Esophagus muscularis mucosa (tissue), 4 donors: ENCODE results near the gene CAMKK2. TPM values are rescaled to one million over a fixed set of nuclear protein-coding genes. Genes with fewer than 3 reads are reported as not detected.
"Not testable (repeated sequence)": the region's sequence is repeated elsewhere in the genome, so short reads cannot be mapped to it uniquely, and the experiment has no call there.

ENCODE experiments used
- DNase-seq: peaks from one replicate; pipeline ENCODE4 v3.0.0-alpha.2; 2017; ENCODE audit errors: extremely low spot score
- H3K27ac ChIP-seq, 4 donors: fragments of 200-600 bp; sonication (generic); replicated peaks in 1 of 4; 1 replicate in 3 of 4; 2 replicates in 1 of 4; pipeline ENCODE4 v1.5.1; 2016 to 2019; ENCODE audit warnings: mild to moderate bottlenecking in 1 of 4
- H3K27me3 ChIP-seq, 4 donors: fragments of 200-600 bp; sonication (generic); one replicate each; pipeline versions ENCODE4 v1.5.1 to v1.6.0; 2016 to 2019
- H3K36me3 ChIP-seq, 4 donors: fragments of 200-600 bp; sonication (generic); one replicate each; pipeline ENCODE4 v1.5.1; 2016 to 2019
- H3K4me1 ChIP-seq, 4 donors: fragments of 200-600 bp; sonication (generic); one replicate each; pipeline ENCODE4 v1.5.1; 2016 to 2019
- H3K4me3 ChIP-seq, 4 donors: fragments of 200-600 bp; sonication (generic); 1 replicate in 2 of 4; 2 replicates in 2 of 4; pipeline ENCODE4 v1.5.1; 2016 to 2019; ENCODE audit warnings: mild to moderate bottlenecking in 4 of 4, moderate library complexity in 1 of 4
- H3K9me3 ChIP-seq, 4 donors: fragments of 200-600 bp; sonication (generic); 1 replicate in 3 of 4; 2 replicates in 1 of 4; pipeline ENCODE4 v1.5.1; 2016 to 2019
- EP300 ChIP-seq: sonication (generic); formaldehyde crosslinking; IDR thresholded peaks from one replicate; pipeline ENCODE4 v1.6.1; 2017; ENCODE audit warnings: antibody characterized with exemption
- POLR2A ChIP-seq: fragments of 450-650 bp; IDR thresholded peaks from one replicate; pipeline ENCODE4 v1.6.1; 2017; ENCODE audit warnings: antibody characterized with exemption, moderate library complexity, mild to moderate bottlenecking, low read depth
- POLR2AphosphoS5 ChIP-seq, 2 donors: sonication (generic); formaldehyde crosslinking; IDR thresholded peaks; one replicate each; pipeline ENCODE4 v1.6.1; 2017; ENCODE audit warnings: antibody characterized with exemption in 2 of 2
- WGBS: methylation state at CpG from one replicate; pipeline ENCODE4 v1.1.5; 2018; 5-methylcytosine and 5-hydroxymethylcytosine counted together
- intact Hi-C: fragments of 100-400 bp; cut with DNase I; formaldehyde crosslinking; loops from one replicate; pipeline ENCODE4 v1.15.1; 2023
- total RNA-seq, 4 donors: library from RNA; depleted of rRNA; stranded (reverse); fragments of >200 nt; gene quantifications; one replicate each; pipeline versions ENCODE4 v1.1.0 to v1.2.1, GENCODE V29; 2016
- TF ChIP-seq, protein P1 (sequence below), 3 experiments: fragments of 200-600 bp in 2 of 3; fragments of 450-650 bp in 1 of 3; sonication (generic) in 2 of 3; IDR thresholded peaks; one replicate each; pipeline ENCODE4 v1.5.1; 2017 to 2019; ENCODE audit warnings: antibody characterized with exemption in 3 of 3, mild to moderate bottlenecking in 2 of 3, moderate library complexity in 1 of 3

Gene CAMKK2
- total RNA-seq, 4 donors from 2014 or later: 23.9 to 45.0 (median 37.4) TPM

DNA sequence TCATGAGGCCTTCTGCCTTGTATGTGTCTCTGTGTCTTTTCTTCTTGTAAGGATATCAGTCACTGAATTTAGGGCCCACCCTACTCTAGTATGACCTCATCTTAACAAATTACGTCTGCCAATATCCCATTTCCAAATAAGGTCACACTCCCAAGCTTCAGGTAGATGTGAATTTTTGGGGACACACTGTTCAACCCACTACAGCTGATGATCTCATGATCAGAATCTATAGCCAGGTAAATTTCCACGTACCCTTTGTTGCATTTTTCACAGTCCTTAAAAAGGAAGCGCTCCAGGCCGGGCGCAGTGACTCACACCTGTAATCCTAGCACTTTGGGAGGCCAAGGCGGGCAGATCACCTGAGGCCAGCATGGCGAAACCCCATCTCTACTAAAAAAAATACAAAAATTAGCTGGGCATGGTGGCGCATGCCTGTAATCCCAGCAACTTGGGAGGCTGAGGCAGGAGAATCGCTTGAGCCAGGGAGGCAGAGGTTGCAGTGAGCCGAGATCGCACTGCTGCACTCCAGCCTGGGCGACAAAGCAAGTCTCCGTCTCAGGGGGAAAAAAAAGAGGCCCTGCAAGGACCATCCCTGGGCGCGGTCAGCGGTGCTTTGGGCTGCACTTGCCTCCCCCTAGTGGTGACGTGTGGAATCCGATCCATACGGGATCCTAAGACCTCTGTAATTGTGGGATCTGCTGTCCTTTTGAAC lies 66.5 kb downstream of the CAMKK2 start:
- H3K27ac ChIP-seq, H3K4me1 ChIP-seq, H3K4me3 ChIP-seq, H3K27me3 ChIP-seq, H3K9me3 ChIP-seq, intact Hi-C loops: not testable (repeated sequence)
- DNase-seq: peak; percentile 93
- peak in 1 of 2 donors; percentile 13 for TF ChIP-seq POLR2AphosphoS5 (IDR thresholded peaks at IDR 0.05)
- TF ChIP-seq, protein P1, sequence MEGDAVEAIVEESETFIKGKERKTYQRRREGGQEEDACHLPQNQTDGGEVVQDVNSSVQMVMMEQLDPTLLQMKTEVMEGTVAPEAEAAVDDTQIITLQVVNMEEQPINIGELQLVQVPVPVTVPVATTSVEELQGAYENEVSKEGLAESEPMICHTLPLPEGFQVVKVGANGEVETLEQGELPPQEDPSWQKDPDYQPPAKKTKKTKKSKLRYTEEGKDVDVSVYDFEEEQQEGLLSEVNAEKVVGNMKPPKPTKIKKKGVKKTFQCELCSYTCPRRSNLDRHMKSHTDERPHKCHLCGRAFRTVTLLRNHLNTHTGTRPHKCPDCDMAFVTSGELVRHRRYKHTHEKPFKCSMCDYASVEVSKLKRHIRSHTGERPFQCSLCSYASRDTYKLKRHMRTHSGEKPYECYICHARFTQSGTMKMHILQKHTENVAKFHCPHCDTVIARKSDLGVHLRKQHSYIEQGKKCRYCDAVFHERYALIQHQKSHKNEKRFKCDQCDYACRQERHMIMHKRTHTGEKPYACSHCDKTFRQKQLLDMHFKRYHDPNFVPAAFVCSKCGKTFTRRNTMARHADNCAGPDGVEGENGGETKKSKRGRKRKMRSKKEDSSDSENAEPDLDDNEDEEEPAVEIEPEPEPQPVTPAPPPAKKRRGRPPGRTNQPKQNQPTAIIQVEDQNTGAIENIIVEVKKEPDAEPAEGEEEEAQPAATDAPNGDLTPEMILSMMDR (IDR thresholded peaks at IDR 0.05): peak; percentile 69 to 85 (median 78)
- peaks cover 6 to 70% (median 43%) of the 10 kb centered on the region in 4 donors for H3K36me3 ChIP-seq
- WGBS: 52% methylated on average over 19 of the region's 19 CpGs

- Histone ChIP-seq H3K4me1 (peaks cover 0 to 9% (median 5%) of the 10 kb centered on the region in 4 donors), H3K27ac (no peak overlapping the region), H3K4me3 (no peak overlapping the region), H3K27me3 (no peaks in the 10 kb centered on the region), H3K9me3 (no peaks in the 10 kb centered on the region), H3K36me3 (peaks cover 6 to 62% (median 43%) of the 10 kb centered on the region in 4 donors)
- intact Hi-C loops: no loop called here
- DNase-seq: no peak
- 96% methylated on average over 3 of the region's 24 CpGs for WGBS
- TF ChIP-seq POLR2AphosphoS5 (IDR thresholded peaks at IDR 0.05) (no peak), POLR2A (no peak), EP300 (no peak)
- TF ChIP-seq, protein P1 (IDR thresholded peaks at IDR 0.05): no peak
These were observed 67.4 kb downstream of the CAMKK2 start for GRCh38 chr12:121228919-121229665.

DNA sequence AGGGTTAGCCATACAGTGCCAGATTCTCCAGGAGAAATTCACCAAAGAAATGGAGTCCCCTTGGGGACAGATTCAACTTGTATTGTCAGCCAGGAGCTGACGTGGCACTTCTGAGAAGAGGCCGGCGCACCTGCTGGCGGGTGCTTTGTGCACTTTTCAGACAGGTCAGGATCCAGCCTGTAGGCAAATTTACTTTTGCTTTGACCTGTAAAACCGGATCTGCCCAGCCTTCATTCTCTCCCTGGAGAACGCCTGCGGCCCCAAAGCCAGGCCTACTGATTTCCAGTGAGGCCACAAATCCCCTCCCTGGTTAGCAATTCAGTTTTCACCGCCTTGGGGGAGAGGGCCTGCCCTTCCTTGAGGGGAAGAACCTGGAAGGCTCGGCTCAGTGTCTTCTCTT lies 69.2 kb downstream of the CAMKK2 start:
- Histone ChIP-seq H3K27ac (no peak overlapping the region), H3K36me3 (peaks cover 9 to 62% (median 43%) of the 10 kb centered on the region in 4 donors), H3K9me3 (no peaks in the 10 kb centered on the region), H3K4me3 (no peak overlapping the region), H3K4me1 (peaks cover 0 to 9% (median 5%) of the 10 kb centered on the region in 4 donors), H3K27me3 (no peaks in the 10 kb centered on the region)
- DNase-seq: no peak
- intact Hi-C loops: no loop called here
- 93% methylated on average over 5 of the region's 9 CpGs for WGBS
- TF ChIP-seq POLR2AphosphoS5 (IDR thresholded peaks at IDR 0.05) (no peak), EP300 (no peak), POLR2A (no peak)
- TF ChIP-seq, protein P1 (IDR thresholded peaks at IDR 0.05): no peak

DNA sequence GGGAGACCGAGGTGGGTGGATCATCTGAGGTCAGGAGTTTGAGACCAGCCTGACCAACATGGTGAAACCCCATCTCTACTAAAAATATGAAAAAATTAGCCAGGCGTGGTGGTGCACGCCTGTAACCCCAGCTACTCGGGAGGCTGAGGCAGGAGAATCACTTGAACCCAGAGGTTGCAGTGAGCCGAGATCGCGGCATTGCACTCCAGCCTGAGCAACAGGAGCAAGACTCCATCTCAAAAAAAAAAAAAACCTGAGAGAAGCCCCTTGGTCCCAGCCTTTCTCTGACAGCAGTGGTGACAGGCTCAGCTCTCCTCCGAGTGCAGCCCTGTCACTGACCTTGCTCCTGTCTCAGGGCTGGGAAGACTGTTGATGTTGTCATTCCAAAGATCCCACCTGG lies 69.6 kb downstream of the CAMKK2 start:
- H3K36me3 ChIP-seq: peaks cover 9 to 62% (median 43%) of the 10 kb centered on the region in 4 donors
- H3K4me1 ChIP-seq, H3K27ac ChIP-seq, DNase-seq, H3K4me3 ChIP-seq, H3K9me3 ChIP-seq, H3K27me3 ChIP-seq, intact Hi-C loops: not testable (repeated sequence)
- WGBS: 95% methylated on average over 8 of the region's 8 CpGs

GRCh38 chr12:121226399-121226798 lies 70.1 kb downstream of the CAMKK2 start:
- Histone ChIP-seq H3K36me3 (peaks cover 9 to 64% (median 46%) of the 10 kb centered on the region in 4 donors), H3K27ac (no peak overlapping the region), H3K27me3 (no peaks in the 10 kb centered on the region), H3K4me1 (peaks cover 0 to 9% (median 5%) of the 10 kb centered on the region in 4 donors), H3K9me3 (no peaks in the 10 kb centered on the region), H3K4me3 (no peak overlapping the region)
- no peak for DNase-seq
- 89% methylated on average over 8 of the region's 8 CpGs for whole genome bisulfite sequencing
- TF ChIP-seq POLR2AphosphoS5 (IDR thresholded peaks at IDR 0.05) (no peak), EP300 (no peak), POLR2A (no peak)
- TF ChIP-seq, protein P1 (IDR thresholded peaks at IDR 0.05): no peak
- intact Hi-C loops: no loop called here
